ENCODE measurements around the gene FBXO3.
"Not testable (repeated sequence)": the region's sequence is repeated elsewhere in the genome, so short reads cannot be mapped to it uniquely, and the experiment has no call there.

Gene FBXO3
- 112 to 147 reads per million in 2 donors for total RNA-seq

DNA sequence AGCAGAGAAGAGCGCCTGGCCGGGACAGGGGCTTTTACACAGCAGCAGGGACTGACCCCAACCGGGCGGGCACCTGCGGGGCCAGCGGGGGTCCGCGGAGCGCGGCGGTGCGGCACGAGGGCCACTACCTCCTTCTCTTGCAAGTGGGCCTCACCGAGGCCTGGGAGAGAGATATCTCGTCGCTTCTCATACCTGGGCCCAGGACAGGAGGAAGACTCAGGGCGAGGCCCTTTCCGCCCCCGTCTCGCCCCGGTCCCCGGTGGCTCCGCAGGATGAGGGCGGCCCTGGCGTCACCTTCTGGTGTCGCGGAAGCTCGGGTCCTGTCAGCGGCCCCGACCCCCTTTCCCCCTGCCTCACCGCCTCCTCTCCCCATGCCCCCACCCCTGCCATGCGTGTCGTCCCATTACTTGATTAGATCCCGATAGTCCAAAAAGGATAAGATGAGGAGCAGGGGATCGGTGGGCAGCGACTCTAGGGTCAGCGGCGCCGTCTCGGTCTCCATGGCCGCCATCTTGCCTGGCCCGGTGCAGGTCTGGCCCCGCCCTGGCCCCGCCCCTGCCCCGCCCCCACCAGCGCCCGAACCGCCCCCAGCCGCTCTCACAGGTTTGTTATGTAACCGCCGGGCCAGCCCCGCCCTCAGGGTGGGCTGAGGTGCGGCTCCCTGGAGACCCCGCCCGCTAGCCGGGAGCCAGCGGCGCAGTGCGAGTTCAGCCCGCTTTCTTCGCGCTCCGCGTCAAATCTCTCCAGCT, at the start of gene FBXO3:
FBXO3 (minus strand) TSS at position 534 of the 749 bp plus-strand sequence; CDS start at position 511, 23 bp downstream.
- DNase-seq: peak; percentile 80

GRCh38 chr11:33822981-33823380, 48.7 kb upstream of the FBXO3 start:
- not testable (repeated sequence) for DNase-seq

DNA sequence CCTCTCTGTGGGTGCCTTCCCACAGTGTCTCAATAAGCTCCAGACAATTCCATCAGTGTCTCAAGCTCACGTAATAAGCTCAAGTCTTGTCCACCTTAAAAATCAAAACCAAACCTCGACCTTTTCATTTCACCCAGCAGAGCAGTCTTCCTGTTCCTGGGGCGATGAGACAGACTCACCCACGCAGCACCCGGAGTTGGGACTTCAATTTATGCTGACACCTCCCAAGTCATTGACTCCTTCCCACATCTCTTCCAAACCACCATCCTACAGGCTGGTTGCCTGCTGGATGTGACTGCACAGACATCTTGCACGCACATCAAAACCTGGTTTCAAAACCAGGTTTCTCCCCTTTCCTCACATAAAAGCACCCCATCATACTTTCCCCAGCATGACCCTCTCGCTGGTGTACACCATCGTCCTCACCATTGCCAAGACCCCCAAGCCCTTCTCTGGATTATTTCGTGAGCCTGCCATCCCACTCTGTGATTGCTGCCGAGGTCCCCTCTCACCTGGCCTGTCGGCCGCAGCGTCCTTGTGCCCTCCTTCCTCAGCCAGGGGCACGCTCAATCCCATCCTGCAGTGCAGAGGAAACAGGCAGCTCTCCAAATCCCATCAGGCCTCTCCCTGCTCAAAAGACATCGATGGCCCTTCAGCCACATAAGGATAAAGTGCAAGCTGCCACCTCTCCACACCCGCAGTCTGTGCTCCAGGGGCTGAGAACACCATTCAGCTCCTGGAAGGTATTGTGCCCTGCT, 45.1 kb upstream of the FBXO3 start:
- no peak for DNase-seq

GRCh38 chr11:33808228-33808828, 34.0 kb upstream of the FBXO3 start:
- no peak for DNase-seq

- DNase-seq: no peak
Measured at GRCh38 chr11:33804471-33804870, 30.2 kb upstream of the FBXO3 start.

DNA sequence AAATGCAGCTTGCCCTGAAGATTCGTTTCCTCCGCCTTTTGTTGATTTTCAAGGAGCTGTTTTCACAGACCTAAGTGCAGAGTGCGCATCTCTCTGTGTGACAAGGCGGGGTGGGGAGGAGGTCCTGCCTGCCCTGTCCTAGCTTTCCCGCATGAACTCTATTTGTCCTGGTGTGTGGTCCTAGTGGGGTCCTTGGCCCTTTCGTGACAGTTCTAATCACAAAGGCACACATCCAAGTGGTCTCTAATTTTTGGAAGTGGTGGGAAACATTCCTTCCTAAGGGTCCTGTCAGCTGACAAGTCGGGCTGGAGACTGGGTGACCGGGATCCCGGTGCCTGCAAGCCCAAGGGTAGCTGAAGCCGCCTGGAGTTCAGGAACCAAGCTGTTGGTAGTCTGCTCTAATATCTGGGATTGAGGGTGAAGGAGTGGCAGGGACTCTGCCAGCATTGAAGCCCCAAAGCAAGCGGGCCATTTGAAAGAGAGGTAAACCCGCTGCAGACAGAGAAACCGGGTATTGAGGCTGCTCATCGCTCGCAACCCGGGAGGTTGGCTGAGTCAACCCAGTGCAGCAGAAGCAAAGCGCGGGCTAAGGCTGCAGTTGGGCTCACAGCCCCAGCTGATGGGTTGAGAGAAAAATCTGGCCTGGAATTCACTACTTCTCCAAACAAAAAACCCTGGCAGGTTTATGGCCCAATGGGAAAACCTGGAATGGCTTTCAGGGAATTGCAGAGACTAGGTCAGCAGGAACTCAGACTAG, 28.1 kb upstream of the FBXO3 start:
- DNase-seq: no peak

DNA sequence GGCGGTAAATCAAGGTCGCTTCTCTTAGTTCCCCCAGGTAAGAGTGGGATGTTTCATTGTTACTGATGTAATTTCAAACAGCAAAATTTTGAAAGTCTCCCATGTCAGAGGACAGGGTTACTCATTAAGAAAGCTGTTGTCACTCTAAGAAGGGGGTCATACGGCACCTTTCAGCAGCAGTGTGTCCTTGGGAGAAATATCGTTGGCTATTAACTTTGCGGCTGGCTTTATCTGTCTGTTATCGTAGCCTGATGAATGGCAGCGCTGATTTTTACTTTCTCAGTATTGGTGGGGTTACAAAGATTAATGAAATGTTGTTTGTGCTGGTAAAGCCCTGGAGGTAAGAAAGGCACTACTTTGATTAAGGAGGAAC, 27.5 kb upstream of the FBXO3 start:
- no peak for DNase-seq

- no peak for DNase-seq
Measured at GRCh38 chr11:33797879-33798278, 23.6 kb upstream of the FBXO3 start.

- no peak for DNase-seq
Measured at GRCh38 chr11:33790040-33790439, 15.7 kb upstream of the FBXO3 start.

- DNase-seq: not testable (repeated sequence)
Measured at GRCh38 chr11:33788095-33788494, 13.8 kb upstream of the FBXO3 start.

GRCh38 chr11:33787076-33787475, 12.8 kb upstream of the FBXO3 start:
- DNase-seq: no peak

- DNase-seq: no peak
Measured at GRCh38 chr11:33785609-33786008, 11.3 kb upstream of the FBXO3 start.

GRCh38 chr11:33779849-33780528, 5.7 kb upstream of the FBXO3 start:
- no peak for DNase-seq

DNA sequence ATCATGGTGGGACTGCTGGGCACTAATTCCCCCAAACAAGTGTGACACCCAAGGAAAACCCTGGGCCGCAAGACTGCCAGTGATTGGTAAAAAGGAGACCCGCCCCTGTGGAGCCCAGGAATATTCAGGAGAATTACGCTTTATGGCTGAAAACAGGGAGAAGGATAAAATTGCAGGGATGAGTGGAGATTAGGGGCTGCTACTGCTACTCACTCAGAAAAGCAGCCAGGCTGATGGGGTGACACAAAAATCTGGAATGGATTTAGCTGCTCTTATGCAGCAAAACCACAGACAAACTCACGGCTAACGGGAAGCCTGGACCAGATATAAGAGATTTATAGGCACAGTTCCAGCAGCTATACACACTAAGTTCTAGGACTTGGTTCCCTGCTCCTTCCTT, 4.4 kb upstream of the FBXO3 start:
- DNase-seq: no peak

GRCh38 chr11:33777906-33778305, 3.6 kb upstream of the FBXO3 start:
- no peak for DNase-seq

DNA sequence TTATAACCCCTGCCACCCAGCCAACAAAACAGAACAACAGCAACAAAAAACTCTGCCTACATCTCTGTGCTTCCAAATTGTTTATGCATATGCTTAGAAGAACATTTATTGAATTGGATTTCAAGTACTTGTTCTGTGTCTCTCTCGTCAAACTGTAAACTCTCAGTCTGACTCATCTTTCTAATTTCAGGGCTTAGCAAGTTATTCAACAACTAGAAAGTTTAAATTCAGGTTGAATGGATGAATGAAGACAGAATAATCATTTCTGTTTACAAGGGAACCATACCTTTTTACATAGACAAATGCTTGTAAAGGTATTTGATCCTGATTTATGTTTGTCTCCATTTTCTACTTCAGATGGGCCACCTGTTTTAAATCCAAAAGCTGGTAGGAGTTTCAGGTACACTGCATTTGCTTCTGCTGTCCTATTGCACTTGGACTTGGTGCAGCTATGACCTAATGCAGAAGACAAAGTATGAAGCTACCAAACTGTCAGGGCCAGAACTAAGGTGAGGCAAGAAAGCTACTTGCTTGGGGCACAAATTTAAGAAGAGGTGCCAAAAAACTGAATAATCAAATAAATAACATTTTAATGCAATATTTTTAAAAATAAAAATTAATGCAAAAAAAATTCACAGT, 1.6 kb upstream of the FBXO3 start:
- no peak for DNase-seq

GRCh38 chr11:33775467-33775807, 1.1 kb upstream of the FBXO3 start:
- DNase-seq: no peak

- no peak for DNase-seq
Measured at GRCh38 chr11:33774736-33775466, 581 bp upstream of the FBXO3 start.

DNA sequence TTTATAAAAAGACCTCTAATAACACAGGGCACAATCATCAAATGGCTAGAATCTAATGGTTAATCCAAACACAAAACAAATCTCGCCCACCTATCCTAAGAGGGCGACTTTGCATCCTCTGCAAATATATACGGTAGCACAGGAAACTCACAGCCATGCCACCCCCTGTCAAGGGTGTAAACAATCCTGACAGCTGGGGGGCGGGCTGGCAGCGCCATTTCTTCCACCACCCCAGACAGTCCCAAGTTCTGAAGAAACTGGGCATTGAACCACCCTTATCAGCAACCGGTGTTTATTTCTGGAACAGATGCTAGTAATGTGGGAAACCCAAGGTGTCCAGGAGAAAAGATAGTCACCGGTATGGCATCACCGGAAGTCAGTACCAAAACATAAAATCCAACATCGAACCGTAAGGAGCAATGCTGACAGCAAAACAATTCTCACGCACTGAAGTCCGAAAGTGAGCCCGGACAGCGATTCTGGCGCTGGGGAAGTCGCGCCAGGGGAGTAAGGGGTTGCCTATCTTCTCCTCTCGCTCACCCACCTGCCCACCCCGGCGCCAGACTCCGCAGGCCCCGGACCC, 825 bp downstream of the FBXO3 start:
- DNase-seq: no peak

DNA sequence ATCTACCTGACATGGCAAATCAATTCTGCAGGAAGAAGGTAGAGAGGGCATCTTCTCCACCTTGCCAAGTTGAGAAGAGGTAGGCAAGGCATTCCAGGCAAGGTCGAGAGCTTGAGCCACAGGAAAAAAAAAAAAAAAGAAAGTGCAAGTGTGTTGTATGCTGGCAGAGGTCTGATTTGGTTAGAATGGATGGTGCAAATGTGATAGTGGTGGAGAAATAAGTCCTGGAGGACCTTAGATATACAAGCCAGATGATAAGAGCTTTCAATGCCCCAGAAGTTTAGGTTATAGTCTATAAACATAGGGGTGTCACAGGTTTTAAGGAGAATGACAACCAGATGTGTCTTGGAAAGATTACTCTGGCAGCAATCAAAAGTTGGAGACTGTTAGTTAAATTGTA, 1.4 kb downstream of the FBXO3 start:
- no peak for DNase-seq

GRCh38 chr11:33772300-33772699, 2.0 kb downstream of the FBXO3 start:
- DNase-seq: no peak
